ENCODE measurements around the gene CBX8.

The CBX8 gene

DNA sequence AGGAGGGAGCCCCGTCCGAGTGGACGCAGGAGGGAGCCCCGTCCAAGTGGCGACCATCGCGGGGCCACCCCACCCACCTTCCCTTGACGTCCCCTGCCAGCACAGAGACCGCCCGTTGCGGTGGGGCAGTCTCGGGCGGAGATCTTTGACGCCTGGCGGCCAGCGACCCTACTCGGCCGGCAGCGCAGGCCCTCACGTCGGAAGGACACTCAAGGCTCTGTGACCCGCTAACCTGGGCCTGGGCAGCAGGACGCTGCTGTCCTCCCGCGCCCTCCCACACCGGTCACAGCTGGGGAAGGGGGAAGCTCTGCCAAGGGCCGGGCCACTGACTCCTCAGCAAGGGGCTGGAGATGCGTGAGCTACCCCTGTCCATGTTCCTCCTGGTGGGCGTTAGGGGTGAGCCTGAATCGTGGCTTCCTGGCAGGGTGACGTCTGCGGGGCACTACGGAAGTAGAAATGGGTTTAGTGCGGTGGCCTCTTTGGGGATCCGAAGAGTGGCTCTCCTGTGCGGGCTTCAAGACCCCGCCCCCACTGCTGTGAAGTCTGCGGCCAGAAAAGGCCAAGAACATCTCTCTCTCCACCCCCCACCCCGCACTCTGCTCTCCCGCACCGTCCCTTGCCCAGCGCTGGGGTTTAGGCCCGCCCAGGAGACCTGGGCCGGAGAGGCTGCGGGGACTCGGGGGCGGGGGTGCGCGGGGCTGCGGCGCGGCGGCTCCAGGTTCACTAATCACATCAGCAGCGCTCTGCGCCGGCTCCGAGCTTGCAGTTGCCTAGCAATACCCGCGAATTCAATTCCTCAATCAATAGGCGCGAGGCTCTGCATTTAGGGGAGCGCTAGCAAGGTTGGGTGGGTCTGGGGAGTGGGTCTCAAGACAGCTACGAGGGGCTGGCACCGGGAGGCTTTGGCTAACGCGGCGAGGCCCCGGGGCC, 5.8 kb downstream of the CBX8 start:
- no peak for DNase-seq

DNA sequence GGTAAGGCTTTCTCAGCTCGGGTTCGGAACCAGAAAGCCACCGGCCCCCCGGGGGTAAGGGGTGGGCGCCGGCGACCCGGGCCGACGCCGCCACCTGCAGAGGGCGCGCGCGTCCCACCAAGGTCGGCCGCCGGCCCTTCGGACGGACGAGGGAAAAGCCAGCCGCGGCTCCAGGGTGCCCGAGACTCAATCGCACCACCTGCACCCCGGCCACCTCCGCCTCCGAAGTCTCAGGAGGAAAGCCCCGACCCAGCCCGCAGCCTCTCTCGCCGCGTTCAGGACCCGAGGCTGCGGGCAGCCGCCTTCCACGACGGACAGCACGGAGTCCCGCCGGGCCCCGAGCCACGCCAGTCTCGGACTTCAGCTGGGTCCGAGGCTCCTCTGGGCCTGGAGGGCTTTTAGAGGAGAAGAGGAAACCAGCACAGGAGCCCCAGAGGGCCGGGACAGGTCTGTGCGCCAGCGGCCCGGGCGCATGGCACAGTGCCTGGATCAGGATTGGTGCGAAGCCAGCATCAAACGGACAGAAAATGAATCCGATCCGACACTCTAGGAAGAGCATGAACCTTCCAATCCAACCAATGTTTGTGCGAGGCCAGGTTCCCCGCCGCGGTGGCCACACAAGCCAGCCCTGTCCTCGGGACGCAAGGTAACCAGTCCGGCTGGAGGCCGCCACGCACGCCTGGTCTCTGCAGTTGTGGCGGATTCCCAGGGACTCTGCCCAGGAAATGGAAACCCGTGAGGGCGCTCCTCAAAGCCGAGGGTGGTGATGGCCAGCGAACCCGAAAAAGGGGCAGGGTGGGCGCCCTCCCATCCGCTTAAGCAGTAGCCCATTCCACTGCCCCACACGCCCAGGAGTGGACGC, 6.7 kb downstream of the CBX8 start:
- DNase-seq, result no peak

DNA sequence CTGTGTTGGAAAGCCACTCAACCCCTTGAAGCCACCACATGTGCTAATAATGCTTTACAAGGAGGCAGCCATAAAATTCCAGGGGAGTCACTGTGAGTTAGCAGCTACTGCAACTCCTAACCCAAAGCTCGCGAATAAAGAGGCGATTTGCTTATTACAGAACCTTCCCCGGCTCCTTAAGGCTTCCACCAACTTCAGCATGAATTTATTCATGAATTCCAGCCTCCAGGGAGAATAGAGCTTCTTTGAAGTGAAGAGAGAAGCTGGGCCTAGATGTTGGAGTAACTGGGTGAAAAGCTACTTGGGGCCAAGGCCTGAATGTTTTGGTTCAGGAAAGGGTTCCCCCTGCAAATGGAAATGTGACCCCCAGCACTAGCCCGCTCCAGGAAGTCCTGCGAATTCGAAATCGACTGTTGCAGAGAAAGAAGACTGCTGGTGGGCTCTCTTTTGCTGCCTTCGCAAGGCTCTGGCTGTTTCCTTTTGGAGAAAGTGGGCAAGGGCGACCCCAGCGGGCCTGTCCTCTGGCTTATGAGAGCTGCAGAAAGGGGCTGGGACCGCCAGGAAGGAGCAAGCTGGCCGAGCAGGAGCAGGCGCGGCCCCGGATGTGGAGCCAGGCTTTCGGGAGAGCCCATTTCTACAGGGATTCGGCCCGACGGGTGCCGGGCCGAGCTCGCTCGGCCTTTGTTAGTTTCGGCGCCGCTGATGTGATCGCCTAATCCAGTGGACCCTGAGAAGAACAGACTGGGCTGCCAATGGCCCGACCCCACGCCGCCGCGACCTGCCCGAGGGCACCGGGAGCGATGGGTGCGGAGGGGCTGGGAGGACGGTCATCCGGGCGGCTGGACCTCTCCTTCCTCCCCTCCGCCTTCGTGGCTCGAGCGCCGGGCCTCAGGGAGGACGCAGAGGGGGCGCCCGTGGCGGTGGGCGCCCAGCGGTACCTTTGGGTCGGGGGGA, 7.6 kb downstream of the CBX8 start:
- DNase-seq, result no peak

DNA sequence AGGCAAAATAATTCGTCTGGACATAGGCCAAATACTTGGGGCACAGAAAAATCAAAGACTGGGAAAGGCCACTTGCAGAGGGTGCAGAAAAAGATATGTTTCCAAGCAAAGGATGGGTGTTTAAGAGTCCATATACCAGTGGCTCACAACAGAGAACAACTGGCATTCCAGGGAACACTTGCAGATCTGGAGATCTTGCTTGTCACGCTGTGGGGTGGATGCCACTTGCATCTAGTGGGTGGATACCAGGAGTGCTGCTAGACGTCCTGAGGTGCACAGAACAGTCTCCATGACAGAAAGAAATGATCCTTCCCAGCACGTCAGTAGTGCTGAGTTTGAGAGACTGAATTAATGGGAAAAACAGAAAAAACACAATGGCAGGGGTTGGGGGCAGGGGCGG, 8.4 kb downstream of the CBX8 start:
- no peak for DNase-seq

DNA sequence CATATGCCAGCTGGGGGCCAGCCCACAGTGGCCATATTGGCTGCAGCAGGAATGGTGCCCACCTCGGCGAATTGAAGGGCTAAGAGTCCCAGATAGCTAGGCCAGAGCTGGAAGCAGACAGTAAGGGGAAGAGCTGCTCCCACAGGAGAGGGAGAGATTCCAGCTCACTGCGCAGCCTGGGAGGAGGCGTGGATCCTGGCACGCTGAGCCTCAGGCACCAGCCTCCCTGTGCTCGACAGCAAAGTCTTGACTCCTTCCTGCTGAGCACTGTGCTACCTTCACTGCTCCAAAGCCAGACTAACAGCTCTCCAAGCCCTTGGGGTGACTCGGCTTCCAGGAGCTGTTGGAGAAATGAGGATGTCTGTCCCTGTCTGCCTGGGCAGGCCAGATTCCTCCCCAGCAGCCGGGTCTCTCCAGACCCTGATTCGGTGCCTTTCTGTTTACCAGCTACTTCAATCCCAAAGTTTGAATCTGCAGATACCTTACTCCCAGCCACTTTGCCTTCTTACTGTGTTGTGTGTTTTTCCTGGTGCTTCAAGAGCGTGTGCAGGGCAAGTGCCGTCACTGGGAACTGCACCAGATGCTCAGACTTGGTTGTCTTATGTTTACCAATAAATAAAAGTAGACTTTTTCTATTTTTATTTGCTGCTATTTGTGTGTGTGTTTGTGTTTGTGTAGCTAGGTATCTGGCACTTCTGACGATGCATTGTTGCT, 9.8 kb downstream of the CBX8 start:
- no peak for DNase-seq

DNA sequence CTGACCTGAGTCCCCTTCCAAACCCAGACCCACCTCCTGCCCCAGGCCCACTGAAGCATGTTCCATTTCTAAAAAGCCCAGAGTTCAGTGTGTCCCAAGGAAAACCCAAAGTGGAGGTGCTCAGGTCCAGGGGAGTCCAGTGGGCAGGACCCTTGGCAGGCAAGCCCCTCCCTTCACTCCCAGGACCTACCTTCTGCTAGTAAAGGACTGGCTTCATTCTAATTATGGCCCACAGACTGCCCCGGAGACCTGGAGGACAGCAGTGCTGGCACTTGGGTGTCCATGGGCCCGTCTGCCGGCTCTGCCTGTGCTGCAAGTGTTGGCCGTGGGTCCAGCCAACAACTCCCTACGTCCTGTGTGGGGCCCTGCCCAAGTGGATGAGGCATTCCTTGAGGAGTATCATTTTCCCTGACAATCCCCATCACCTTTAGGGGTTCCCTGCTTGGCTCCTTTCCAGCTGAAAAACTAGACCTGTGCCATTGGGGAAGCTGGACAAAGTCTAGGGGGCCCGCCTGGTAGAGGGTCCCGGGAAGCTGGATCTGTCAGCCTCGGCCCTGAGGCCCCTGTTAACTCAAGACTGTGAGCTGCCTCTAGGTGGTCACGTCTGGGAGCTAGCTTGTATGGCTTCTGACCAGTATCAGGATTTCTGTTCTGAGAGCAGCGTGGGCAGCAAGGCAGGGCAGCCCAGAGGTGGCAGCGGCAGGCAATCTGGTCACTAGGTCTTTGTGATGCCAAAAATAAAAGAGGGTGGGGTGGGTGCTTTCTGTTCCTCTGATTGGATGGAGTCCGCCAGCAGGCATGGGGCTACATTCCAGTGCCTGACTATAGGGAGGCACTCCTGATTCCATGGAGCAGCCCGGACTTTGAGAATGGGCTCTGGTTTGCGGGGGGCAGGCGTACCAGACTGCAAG, 10.7 kb downstream of the CBX8 start:
- no peak for DNase-seq

DNA sequence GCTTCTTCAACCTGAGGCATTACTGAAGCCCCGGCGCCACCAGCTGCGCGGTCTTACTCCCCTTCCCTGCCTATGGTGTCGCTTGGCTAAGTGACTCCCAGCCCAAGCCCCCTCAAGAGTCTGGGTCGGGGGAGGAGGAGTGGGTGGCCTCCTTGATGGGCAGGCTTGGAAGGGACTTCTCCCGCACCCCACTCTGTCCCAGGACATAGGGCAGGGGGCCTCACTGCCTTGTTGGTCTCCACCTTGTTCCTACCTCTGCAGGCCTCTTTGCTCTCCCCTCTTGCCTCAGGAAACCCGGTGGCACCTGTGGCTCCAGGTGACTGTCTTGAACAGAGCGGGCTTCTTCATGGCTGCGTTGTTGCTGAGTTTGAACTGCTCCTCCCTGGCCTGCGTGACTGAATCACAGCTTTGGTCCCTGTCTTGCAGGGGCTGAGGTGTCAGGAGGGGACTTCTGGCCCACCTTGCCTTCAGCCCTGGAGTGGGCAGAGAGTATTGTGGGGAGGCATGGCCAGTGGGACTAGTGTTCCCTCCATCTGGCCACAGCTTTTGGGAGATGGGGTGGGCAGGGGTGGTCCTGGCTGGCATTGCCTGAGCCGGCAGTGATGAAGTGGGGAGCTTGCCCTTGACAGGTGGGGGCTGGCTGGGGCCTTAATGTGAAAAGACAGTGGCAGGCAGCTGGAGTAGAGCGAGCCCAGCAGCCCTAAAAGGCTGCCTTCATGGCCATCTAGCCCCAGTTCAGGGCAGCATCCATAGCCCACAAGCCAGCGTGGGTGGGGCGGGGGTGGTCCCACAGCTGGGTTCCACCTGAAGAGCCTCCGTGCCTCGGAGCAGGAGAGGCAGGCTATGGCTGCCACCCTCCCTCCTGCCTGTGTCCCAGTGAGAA, 11.6 kb downstream of the CBX8 start:
- DNase-seq, result no peak

DNA sequence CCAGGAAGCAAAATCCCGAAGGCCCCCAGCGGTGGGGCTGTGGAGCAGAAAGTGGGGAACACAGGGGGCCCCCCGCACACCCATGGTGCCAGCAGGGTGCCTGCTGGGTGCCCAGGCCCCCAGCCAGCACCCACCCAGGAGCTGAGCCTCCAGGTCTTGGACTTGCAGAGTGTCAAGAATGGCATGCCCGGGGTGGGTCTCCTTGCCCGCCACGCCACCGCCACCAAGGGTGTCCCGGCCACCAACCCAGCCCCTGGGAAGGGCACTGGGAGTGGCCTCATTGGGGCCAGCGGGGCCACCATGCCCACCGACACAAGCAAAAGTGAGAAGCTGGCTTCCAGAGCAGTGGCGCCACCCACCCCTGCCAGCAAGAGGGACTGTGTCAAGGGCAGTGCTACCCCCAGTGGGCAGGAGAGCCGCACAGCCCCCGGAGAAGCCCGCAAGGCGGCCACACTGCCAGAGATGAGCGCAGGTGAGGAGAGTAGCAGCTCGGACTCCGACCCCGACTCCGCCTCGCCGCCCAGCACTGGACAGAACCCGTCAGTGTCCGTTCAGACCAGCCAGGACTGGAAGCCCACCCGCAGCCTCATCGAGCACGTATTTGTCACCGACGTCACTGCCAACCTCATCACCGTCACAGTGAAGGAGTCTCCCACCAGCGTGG, 12.4 kb downstream of the CBX8 start:
- no peak for DNase-seq

DNA sequence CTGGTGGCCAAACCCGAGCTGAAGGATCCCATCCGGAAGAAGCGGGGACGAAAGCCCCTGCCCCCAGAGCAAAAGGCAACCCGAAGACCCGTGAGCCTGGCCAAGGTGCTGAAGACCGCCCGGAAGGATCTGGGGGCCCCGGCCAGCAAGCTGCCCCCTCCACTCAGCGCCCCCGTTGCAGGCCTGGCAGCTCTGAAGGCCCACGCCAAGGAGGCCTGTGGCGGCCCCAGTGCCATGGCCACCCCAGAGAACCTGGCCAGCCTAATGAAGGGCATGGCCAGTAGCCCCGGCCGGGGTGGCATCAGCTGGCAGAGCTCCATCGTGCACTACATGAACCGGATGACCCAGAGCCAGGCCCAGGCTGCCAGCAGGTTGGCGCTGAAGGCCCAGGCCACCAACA, 13.0 kb downstream of the CBX8 start:
- DNase-seq, result no peak

DNA sequence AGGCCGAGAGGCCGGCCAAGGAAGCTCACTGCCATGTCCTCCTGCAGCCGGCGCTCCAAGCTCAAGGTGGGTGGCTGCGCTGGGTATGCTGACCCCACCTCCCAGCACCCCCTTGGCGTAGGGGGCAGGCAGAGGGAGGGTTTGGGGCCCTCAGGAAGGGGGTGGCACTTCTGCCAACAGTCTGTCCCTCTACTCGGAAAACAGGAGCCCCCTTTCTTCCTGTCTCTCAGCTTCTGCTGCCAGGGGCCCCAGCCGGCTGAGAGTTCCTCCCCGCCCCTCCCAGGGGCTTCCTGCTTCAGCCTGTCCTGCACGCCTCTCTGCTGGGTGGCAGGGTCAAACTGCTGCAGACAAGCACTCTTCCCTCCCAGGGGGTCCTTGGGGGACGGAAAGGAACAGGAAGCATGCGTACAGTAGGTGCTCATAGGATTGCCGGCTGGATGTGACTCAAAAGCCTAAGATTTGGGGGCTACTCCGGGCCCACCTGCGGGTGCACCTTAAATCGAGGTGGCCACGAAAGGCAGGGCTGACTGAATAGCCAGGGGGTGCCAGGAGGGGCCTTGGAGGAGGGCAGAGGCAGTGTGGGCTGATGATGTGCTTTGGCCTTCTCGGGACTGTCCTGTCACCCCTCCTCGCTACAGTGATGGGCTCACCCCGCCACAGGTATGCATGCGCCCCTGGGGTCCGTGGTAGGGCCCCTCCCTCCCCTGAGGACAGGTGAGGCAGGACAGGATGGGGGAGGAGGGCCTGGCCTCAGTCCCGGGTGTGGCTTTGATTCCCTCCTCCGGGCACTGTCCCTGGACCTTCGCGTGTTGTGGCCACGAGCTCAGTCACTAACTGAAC, 14.9 kb downstream of the CBX8 start:
- no peak for DNase-seq

DNA sequence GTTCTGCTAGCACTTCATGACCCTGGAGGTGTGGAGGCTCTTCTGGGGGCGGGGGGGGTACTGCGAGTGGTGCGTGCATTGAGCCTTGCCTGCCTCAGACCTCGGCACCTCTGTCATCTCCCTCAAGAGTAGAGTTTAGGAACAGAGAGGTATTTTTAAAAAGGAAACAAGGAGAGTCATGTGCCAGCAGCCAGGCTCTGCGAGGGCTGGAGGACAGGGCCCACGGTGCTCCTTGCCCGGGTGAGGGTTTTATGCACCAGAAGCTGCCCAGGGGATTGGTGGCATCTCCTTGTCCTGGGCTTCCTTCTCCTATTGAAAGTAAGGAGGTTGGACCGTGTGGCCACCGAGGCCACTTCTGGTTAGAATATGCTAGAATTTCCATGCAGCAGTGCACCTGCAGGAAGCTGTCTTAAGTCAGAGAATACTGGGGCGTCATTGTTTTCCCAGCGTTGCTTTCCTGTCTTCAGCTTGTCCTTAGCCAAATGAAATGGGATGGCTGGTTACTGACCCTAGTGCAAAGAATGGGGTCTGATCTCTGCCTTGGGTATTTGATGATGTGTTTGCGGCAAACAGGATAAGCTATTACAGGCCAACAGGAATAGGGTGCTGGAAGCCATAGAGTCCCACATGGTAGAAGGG, 15.7 kb downstream of the CBX8 start:
- DNase-seq, result no peak

DNA sequence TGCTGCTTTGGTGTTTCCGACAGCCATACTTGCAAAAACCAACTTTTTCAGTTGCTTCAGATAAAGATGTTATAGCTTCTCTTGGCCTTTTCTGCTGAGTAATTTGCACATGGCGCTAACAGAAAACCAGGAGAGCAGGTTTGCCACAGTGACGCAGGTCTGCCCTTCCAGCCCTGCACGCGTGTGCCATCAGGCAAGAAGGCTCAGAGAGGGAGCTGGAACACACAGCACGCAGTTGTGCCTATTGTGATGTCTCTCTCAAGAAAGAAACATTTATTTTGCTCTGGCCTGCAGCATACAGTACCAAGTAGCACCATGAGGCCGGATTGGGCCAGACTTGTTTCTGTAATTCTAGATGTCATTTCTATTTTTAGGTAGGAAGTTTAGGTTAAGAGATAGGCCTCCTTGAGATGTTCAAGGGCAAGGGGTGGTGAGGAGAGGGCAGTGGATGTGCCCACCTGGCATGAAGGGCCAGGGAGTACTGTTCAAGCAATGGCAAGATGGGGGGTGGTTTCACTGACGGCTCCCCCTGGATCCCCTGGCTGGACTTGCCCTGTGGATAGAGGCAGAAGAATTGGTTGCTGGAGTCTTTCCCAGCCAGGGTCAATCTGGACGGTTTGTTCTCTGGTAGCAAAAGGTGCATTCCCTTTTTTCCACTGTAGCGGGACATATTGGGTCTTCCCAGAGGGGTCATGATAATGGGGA, 17.1 kb downstream of the CBX8 start:
- DNase-seq, result no peak

DNA sequence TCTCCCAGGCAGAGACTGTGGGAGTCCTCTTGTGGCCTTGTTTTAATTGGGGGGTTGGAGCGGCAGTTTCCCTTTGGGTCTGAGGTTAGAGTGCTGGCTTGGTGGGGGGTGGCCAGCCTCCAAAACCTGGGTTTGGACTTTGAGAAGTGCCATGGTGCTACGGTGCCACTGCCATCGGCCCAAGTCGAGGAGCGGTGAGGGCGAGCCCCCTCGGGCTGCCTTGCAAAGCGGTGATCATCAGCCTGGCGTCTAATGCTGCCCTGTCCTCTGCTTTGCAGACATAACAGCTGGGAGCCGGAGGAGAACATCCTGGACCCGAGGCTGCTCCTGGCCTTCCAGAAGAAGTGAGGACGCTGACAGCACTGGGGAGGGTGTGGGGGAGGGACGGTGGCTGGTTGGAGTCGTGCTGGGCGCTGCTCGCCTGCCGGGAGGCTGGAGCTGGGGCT, 17.8 kb downstream of the CBX8 start:
- DNase-seq, result no peak

DNA sequence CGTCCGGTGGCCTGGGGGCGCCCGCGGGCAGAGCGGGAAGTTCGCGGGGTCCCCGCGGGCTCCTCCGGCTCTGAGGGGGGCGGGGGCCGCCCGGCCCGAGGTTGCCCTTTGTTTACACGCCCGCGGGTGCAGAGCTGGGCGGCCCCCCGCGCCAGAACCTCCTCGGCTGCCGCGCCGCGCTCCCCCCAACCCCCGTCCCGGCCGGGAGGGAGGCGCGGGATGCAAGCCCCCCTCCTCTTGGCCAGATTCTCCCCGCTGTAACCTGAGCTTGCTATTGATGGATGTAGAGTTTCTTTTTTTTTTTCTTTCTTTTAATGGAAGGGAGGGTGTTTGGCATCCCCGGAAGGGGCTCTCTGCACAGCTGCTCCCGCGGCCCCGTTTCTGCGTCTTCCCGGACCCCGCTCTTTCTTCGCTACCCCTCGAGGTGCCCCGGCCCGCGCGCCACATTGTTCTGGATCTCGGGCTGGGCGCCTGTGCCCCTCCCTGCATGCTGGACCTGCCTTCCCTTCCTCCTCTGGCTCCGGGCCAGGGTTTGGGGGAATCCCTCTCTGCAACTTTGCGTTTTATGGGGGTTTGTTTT, 18.3 kb downstream of the CBX8 start:
- DNase-seq, result no peak

DNA sequence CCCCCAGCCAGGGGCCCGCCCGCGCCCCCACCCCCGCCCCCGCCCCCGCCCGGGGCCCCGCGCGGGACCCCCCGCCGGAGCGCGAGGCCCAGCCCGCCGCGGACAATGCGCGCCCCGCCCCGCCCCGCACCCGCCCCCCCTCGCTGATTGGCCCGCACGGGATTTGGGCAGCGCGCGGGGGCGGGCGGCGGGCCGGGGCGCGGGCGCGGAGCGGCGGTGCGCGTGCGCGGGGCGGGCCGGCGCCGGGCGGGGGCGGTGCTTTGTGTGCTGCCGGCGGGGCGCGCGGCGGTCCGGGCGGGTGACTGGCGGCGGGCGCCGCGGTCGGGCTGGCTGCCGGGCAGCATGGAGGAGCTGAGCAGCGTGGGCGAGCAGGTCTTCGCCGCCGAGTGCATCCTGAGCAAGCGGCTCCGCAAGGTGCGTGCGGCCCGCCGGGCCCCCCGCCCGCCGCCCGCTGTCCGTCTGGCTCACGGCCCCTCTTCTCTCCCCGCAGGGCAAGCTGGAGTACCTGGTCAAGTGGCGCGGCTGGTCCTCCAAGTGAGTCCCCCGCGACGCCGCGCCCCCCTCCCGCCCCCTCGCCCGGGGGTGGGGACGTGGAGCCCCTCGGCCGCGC, 18.9 kb downstream of the CBX8 start, which contains the start of gene CBX2:
CBX2 (plus strand) TSS at position 255 of the 610 bp plus-strand sequence; CDS start at position 343, 88 bp downstream.
- DNase-seq, result peak; percentile 27
